ENCODE results near the gene YIPF1.
"Not testable (repeated sequence)": the region's sequence is repeated elsewhere in the genome, so short reads cannot be mapped to it uniquely, and the experiment has no call there.

GRCh38 chr1:53881853-53882252, 7.7 kb downstream of the YIPF1 start:
- not testable (repeated sequence) for TF ChIP-seq POLR2A (IDR thresholded peaks at IDR 0.05)
- TF ChIP-seq, protein P1, sequence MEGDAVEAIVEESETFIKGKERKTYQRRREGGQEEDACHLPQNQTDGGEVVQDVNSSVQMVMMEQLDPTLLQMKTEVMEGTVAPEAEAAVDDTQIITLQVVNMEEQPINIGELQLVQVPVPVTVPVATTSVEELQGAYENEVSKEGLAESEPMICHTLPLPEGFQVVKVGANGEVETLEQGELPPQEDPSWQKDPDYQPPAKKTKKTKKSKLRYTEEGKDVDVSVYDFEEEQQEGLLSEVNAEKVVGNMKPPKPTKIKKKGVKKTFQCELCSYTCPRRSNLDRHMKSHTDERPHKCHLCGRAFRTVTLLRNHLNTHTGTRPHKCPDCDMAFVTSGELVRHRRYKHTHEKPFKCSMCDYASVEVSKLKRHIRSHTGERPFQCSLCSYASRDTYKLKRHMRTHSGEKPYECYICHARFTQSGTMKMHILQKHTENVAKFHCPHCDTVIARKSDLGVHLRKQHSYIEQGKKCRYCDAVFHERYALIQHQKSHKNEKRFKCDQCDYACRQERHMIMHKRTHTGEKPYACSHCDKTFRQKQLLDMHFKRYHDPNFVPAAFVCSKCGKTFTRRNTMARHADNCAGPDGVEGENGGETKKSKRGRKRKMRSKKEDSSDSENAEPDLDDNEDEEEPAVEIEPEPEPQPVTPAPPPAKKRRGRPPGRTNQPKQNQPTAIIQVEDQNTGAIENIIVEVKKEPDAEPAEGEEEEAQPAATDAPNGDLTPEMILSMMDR (IDR thresholded peaks at IDR 0.05): not testable (repeated sequence)

All from heart left ventricle (tissue), 13 donors.